SK-MEL-5 (cell line): ENCODE data around the gene MORC1. TPM values are rescaled to one million over a fixed set of nuclear protein-coding genes. Genes with fewer than 3 reads are reported as not detected.

ENCODE experiments used
- DNase-seq: peaks from one replicate; pipeline ENCODE4 v3.0.0-alpha.2; 2016; ENCODE audit warnings: low read depth, low spot score
- in situ Hi-C: cut with HindIII; loops from 2 replicates; pipeline ENCODE4 v1.10.0; 2016; ENCODE audit warnings: low sequenced_read_pairs, high pct_unique_total_duplicates, low pct_unique_long_range_greater_than_20kb
- total RNA-seq: library from RNA; depleted of rRNA; stranded (reverse); fragments of >200 nt; shearing (Covaris generic); gene quantifications from 2 replicates; pipeline ENCODE4 v1.2.3, GENCODE V29; 2014

MORC1 gene
- total RNA-seq, 1 experiment from 2014 or later: 0.11 TPM

GRCh38 chr3:109059264-109059663 lies 58.7 kb downstream of the MORC1 start:
- no peak for DNase-seq
- in situ Hi-C loops: no loop called here

- in situ Hi-C loops: no loop called here
- no peak for DNase-seq
These were observed 60.3 kb downstream of the MORC1 start for GRCh38 chr3:109057616-109058015.

- in situ Hi-C loops: no loop called here
- DNase-seq: no peak
These were observed 60.9 kb downstream of the MORC1 start for GRCh38 chr3:109057056-109057455.

- peak; percentile 56 for DNase-seq
- in situ Hi-C loops: no loop called here
These were observed 67.3 kb downstream of the MORC1 start for GRCh38 chr3:109050591-109051167.

- DNase-seq: no peak
- in situ Hi-C loops: no loop called here
These were observed 70.6 kb downstream of the MORC1 start for GRCh38 chr3:109047366-109047765.

- in situ Hi-C loops: no loop called here
- no peak for DNase-seq
These were observed 72.5 kb downstream of the MORC1 start for GRCh38 chr3:109045271-109046040.

GRCh38 chr3:109035082-109035481 lies 82.9 kb downstream of the MORC1 start:
- in situ Hi-C loops: no loop called here
- DNase-seq: no peak

- in situ Hi-C loops: no loop called here
- no peak for DNase-seq
These were observed 84.8 kb downstream of the MORC1 start for GRCh38 chr3:109033000-109033660.

- in situ Hi-C loops: no loop called here
- DNase-seq: no peak
These were observed 89.2 kb downstream of the MORC1 start for GRCh38 chr3:109028753-109029152.

GRCh38 chr3:109026821-109027220 lies 91.1 kb downstream of the MORC1 start:
- no peak for DNase-seq
- in situ Hi-C loops: no loop called here

GRCh38 chr3:109025896-109026295 lies 92.0 kb downstream of the MORC1 start:
- in situ Hi-C loops: no loop called here
- DNase-seq: no peak

GRCh38 chr3:109023656-109024254 lies 94.2 kb downstream of the MORC1 start:
- in situ Hi-C loops: no loop called here

GRCh38 chr3:109023167-109023566 lies 94.8 kb downstream of the MORC1 start:
- in situ Hi-C loops: no loop called here
- DNase-seq: no peak

More at GRCh38 chr3:109023656-109024254, 94.2 kb downstream of the MORC1 start:
- DNase-seq: peak; percentile 62

GRCh38 chr3:109021556-109021955 lies 96.4 kb downstream of the MORC1 start:
- in situ Hi-C loops: no loop called here
- DNase-seq: no peak

GRCh38 chr3:109018828-109019227 lies 99.1 kb downstream of the MORC1 start:
- peak; percentile 64 for DNase-seq
- in situ Hi-C loops: no loop called here

GRCh38 chr3:109005443-109005842 lies 112.5 kb downstream of the MORC1 start:
- in situ Hi-C loops: no loop called here
- DNase-seq: no peak

GRCh38 chr3:108998436-108998835 lies 119.5 kb downstream of the MORC1 start:
- DNase-seq: no peak
- in situ Hi-C loops: no loop called here

- no peak for DNase-seq
- in situ Hi-C loops: no loop called here
These were observed 132.1 kb downstream of the MORC1 start for GRCh38 chr3:108985844-108986243.
